GM18499 (cell line): ENCODE results near the gene COG5.

Experiments
- ATAC-seq: cut with Tn5 transposase; IDR thresholded peaks from one replicate; pipeline ENCODE4 v1.9.1; 2021; ENCODE audit warnings: moderate number of reproducible peaks; ENCODE audit not compliant: insufficient read depth, unreplicated experiment

Gene COG5

DNA sequence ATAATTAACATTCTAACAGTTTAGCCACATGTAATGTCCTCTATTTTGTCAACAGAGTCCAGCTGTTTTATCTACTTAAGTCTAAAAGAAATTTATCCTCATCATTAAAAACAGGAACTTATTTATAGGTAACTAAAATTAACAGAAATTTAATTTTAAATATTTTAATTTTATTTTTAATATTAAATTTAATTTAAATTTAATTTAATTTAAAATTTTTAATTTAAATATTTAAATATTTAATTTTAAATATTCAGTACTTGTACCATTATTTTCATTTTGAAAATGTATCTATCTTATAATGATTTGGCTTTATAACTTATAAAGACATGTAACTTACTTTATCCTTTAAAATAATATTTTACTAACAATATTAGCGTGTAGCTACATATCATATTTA lies 94.9 kb downstream of the COG5 start:
- no peak for ATAC-seq

DNA sequence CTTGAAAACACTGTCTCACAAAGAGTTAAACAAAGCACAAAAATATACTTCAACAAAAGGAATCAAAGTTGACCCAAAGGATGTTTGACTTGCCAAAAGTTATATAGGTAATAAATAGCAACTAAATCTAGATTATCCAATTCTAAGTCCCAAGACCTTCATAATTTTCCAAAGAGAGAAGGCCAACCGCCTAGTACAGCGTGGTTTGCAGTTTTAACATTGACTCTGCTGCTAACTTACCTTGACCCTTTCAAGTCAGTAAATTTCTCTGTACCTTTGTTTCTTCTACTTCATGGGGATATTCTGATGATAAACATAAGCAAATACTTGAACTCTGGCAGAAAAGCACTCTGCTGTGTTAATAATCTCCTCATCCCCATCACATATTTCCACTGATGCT lies 95.7 kb downstream of the COG5 start:
- no peak for ATAC-seq

DNA sequence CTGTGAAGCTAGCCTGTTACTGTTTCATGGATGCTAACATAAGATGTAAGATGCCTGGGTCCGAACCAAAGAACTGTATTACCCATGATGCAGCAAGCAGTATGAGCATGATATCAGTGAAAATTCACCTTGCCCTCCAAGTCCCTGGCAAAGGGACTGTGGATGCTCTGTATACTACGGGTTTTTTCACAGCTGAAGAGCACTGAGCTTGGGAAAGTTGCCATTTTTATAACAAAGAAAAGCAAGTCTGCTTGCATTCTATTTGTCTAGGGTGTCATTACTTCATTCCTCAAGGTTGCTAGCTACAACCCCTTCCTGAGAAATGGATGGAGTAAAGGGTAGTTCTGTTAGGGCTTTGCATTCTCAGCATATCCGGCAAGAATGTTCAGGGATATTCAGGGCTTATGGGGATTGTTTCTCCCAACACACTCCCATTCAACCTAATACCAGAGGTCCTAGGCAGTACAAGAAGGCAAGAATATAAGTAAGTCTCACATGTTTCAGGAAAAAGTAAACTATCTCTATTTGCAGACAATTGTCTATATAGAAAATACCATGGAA lies 99.0 kb downstream of the COG5 start:
- ATAC-seq = no peak

DNA sequence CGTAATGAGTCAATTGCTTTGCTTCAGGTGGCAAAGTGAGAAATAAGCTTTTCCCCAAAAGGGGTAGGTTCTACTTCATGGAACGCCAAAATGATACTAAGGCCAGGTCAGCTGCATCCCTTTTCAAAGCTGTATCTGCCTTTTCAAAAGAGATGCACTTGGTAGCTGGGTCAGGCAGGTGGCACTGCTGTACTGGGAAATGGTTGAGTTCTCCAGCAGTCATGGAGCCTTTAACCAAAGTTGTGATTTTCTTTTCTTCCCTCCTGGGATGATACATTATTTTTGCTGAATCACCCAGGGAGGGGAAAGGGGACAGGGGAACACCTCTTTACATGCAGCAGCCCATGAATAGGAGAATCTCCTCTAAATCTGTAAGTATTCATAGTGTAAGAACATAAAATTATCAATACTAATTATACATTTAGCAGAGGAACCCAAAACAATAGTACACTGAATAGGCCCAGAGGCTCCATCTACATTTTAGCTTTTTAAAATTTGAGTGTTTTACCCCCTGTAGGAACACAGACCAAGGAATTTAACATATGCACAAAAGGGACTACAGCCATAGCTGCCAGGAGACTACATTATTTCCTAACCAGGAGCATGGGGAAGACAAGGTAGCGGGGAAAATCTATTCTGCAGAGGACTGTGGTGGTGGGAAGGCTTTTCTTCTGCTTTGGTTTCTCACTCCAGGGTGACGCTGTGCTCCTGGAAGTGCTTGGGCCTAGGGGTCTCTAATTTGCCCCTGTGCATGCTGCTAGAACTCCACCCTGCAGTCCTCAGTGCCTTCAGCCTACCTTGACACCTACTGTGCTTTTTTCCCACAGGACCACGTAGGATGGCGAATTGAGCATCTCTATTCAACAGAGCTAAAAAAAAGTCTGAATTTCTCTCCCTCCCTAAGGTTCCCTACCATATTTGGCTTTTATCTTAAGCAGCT lies 100.3 kb downstream of the COG5 start:
- ATAC-seq = peak; percentile 73

DNA sequence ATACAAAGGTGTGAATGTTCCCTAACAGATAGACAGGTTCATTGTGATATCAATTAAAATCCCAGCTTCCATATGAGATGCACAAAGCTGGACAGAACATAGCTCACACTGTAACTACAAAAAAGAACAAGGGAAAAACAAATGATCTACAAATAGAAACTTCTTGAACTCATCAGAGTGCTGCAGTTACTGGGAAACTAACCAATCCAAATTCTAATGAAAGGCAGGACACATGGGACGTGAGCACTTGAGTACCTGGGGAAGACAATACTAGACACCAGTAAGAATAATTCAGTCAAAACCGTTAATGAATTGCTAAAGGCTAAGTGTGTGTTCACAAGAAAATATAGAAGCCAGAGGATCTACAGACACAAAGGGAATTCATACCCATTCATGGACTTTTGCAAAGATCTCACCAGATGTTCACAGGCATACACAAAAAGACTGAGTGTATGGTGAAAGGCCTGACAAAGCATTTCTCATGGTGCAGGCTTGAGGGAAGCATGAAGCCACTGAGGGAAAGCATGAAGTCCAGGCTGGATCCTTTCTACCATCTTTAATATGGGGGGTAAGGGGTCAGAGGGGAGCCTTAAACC lies 101.7 kb downstream of the COG5 start:
- ATAC-seq = no peak

DNA sequence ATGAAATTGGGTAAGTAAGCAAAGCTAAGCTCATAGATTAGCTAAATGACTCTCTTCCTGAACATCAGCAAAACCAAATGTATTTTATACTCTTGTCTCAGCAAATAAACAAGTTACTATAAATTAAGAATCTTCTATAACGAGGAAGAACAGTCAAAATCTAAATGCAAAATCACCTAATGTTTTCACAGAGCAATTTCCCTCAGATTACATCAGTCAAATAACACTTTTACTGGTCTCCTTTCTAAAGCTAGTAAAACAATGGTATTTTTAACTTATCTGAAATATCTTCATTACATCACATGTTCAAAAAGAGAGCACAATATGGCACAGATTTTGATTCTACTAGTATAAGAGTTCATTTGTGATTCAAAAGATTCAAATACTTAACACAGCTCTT lies 110.3 kb downstream of the COG5 start:
- ATAC-seq = no peak

DNA sequence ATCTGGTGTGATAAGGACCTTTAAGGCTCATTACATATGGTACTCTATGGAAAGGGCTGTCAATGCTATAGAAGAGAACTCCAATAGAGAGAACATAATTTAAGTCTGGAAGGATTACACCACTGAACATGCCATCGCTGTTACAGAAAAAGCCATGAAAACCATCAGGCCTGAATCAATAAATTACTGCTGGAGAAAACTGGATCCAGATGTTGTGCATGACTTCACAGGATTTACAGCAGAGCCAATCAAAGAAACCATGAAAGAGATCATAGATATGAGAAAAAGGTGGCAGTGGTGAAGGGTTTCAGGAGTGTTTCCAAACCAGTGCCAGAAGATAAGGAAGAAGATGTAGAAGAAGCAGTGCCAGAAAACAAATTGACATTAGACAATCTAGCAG lies 112.8 kb downstream of the COG5 start:
- ATAC-seq = no peak

DNA sequence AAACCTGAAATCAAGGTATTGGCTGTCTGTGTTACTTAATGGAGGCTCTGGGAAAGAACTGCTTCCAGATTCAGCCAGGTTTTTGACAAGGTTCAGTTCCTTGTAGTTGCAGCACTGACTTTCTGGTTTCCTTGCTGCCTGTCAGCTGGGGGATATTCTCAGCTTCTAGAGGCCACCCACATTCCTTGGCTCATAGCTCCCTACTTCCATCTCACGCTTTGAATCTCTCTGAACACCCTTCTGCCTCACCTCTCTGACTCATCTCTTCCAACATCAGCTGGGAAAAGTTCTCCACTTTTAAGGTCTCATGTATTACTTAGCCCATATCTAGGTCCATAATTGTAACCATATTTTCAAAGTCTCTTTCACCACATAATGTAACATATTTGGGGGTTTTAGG lies 116.7 kb downstream of the COG5 start:
- no peak for ATAC-seq

DNA sequence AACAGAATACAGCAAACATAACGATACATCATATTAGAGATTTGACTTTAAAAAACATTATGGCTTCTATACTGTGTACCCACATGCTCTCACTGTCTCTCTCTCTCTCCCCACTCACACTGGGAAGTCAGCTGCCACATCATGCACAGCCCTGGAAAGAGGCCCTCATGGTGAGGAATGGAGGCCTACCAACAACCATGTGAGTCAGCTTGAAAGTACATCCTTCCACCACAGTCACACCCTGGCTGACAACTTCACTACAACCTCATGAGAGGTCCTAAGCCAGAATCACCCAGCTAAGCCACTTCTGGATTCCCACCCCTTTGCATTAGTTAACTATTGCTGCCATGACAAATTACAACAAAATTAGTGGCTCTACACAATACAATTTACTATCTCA lies 117.2 kb downstream of the COG5 start:
- ATAC-seq = no peak

DNA sequence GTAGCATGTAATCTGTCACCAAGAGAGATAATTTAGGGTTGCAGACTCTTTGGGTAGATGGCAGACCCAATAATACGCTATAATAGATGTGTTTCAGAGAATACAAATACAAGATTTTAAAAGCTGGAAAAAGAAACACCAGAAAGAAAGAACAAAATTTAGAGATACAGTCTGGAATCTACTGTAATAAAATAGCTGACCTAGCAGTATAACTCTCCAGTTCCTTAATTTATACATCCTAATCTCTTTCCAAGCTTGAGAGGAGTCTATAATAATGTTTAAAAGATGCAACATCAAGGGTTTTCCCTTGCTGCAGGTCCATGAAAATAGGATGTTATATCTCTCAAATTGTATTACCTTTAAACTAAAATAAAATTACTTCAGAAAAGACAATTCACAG lies 121.0 kb downstream of the COG5 start:
- no peak for ATAC-seq

DNA sequence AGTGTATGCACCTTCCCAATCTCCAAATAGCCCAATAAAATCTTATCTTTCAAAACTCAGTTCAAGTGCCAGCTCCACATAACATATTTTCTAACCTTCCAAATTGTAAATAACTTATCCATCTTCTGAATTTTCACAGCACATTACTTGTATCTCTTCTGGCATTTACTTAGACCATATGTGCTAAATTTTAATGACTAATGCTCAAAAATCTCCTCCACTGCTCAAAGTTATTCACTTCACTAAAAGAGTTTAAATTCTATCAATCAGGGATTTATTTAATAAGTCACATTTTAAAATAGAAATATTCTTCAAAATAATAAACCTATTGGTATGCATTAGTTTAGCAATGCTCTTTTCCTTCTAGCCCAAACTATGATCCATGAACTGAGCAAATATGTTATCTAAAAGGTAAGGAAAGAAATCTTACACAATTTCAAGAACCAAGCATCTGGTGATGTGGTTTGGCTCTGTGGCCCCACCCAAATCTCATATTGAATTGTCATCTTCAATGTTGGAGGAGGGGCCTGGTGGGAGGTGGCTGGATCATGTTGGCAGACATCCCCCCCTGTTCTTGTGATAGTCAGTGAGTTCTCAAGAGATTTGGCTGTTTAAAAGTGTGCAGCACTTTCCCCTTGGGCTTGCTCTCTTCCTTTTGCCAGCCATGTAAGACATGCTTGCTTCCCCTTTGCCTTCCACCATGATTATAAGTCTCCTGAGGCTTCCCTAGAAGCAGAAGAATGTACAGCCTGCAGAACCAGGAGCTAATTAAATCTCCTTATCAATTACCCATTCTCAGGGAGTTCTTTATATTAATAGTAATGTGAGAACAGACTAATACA lies 121.9 kb downstream of the COG5 start:
- no peak for ATAC-seq

DNA sequence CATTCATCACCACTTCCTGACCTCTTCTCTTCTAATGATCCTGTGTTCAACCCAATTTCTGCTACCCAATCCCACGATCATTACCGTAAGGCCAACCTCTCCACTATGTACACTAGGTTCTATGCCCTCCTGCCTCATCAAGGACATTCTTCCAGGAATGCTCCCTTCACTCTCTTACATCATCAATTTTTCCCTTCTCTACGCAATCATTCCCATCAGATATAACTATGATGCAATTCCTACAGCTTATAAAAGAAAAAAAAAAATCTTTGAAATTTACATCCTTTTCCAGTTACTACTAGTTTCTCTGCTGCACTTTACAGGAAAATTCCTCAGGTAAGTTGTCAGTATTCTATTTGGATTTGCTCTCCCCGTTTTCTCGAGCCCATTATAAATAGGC lies 124.7 kb downstream of the COG5 start:
- no peak for ATAC-seq

DNA sequence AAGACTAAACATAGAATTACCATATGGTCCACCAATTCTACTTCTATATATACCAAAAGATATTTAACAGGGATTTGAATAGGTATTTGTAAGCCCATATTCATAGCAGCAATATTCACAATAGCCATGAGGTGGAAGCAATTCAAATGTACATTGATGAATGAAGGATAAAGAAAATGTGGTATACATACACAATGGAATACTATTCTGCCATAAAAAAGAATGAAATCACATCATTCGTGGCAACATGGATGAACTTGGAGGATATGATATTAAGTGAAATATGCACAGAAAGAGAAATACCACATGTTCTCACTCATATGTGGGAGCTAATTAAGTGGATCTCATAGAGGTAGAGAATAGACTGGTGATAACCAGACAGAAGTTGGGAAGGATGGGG lies 128.0 kb downstream of the COG5 start:
- no peak for ATAC-seq

DNA sequence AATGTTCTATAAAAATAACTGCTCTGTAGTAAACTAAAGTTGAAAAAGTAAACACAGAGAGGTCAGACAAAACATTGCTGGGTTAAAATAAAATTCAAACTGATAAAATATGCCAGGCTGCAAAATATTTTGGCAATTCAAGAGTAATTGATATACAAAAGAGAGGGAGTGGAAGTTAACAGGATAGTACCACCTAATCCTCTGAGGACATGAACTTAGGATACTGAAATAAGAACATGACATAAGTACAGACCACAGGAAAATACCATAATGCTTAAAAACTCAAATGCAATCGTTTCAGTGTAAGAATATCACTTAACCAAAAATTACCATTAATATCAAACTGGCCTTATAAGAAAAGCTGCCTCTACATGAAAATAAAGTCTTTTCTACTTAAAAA lies 131.5 kb downstream of the COG5 start:
- no peak for ATAC-seq

DNA sequence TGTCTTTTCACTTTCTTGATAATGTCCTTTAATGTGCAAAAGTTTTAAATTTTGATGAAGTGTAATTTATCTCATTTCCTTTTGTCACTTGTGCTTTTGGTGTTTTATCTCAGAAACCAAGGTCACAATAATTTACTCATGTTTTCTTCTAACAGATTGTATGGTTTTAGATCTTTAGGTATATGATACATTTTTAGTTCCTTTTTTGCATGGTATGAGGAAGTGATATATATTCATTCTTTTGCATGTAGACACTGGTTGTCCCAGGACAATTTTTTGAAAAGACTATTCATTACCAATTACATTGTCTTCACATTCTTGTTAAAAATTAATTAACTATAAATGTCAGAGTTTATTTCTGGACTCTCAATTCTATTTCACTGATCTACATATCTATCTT lies 133.7 kb downstream of the COG5 start:
- ATAC-seq = no peak

DNA sequence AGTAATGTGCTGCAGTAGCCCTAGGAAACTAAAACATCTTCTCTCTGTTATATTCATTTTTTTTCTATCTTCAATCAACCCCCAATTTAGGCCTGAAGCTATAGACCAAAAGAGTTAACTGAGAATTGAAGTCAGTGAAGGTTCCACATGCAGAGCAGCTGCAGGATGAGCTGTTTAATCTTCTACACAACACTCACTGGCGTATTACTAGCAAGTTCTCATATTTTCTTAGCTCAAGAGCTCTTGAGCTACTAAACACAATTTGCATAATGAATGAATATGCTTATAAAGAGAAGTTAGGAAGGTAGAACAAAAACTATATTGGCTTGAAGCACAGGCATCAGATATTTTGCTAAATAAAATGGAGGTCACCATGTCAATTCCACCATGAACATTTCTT lies 135.1 kb downstream of the COG5 start:
- ATAC-seq = no peak

DNA sequence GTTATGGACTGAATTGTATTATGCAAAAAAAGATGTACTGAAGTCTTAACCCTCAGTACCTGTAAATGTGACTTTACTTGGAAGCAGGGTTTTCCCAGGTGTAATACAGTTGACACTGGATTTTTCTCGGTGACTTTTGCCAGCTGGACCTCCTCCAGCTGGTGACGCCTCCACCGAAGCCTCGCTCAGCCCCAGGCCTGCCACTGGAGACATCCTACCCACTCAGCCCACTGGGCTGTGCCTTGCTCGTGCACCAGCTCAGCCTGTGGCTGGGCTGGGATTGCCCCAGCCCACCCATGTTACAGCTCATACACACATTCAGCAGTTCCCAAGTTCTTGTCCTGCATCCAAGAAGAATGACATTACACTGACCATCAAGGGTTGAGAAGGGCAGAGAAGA lies 136.3 kb downstream of the COG5 start:
- no peak for ATAC-seq

DNA sequence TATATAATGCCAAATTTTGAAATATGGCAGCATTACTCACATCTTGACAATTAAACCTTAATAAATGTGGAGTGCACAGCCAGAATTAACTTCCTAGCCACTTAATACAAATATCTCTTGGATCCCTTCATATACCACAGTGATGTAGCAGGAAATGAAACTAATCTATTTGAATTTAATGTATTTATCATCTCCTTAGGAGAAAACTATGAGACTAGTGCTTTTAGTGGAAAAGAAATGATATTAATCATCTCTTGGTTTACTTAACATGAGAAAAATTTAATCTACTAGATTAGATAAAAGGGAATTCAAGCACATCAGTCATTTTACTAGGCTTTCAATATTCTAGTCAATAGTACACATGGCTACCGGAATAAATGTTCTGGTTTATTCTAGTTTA lies 149.5 kb downstream of the COG5 start:
- ATAC-seq = no peak

DNA sequence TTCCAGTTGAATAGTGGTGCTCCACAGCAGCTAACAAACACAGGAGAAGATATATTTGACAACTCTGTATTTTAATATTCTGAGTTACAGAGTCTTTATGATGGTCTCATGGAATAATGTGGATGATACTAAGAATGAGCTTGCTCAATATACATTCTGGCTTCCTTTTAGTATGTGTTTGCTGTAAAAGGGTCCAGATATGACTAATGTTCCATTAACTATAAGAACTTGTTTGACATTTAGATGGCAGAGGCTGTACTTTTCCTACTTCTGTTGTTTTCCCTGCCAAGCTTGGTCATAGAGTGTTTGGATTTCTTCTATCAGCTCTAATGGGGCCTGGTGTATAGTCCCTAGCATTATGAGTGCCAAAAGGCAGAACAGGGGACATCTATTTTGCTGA lies 155.4 kb downstream of the COG5 start:
- no peak for ATAC-seq

DNA sequence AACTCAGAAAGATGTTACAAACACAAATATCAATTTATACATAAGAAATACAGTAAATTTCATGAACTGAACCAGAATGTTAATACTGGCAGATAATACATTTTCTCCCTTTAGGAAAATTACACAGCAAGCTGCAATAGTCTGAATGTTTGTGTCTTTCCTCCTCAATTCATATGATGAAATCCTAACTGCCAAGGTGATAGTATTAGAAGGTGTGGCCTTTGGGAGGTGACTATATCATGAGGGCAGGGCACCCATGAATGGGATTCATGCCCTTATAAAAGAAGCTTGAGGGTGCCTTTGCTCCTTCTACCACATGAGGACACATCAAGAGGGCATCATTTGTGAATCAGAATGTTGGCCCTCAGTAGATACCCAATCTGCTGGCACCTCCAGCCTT lies 158.2 kb downstream of the COG5 start:
- no peak for ATAC-seq
